ENCODE results near the gene DOCK6. TPM values are rescaled to one million over a fixed set of nuclear protein-coding genes. Genes with fewer than 3 reads are reported as not detected.

The DOCK6 gene
- total RNA-seq, 1 experiment from 2014 or later = 57.9 TPM

DNA sequence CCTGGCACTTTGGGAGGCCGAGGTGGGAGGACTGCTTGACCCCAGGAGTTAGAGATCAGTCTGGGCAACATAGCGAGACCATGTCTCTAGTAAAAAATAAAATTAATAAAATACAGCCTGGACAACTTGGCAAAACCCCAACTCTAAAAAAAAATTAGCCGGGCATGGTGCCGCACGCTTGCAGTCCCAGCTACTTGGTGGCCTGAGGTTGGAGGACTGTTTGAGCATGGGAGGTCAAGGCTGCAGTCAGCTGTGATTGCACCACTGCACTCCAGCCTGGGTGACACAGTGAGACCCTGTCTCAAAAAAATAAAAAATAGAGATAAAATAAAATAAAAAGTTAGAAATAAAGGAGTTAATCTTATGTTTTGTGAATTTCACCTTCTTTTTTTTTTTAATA is 91.2 kb downstream of the DOCK6 start:
- Histone ChIP-seq H3K79me1 (ENCODE audit: insufficient read depth, low read depth, low read length, poor library complexity, severe bottlenecking) (no peaks in the 10 kb centered on the region), H3K18ac (ENCODE audit: insufficient read length, low read depth, low read length) (no peak overlapping the region), H3K4me2 (ENCODE audit: insufficient read depth, insufficient read length, low read length) (no peak overlapping the region), H3K27ac (ENCODE audit: insufficient read length, low read depth, low read length) (no peak overlapping the region), H3K4ac (ENCODE audit: low read depth, low read length) (no peak overlapping the region), H4K91ac (ENCODE audit: insufficient read length, low read depth, low read length) (no peak overlapping the region), H2BK5ac (ENCODE audit: insufficient read length, low read length) (no peak overlapping the region), H2BK120ac (ENCODE audit: low read depth, low read length, poor library complexity, severe bottlenecking) (no peak overlapping the region), H3K9ac (ENCODE audit: extremely low read depth, insufficient read length, low read length) (no peak overlapping the region), H4K8ac (replicated peaks; ENCODE audit: insufficient read length, low read depth, low read length) (no peak overlapping the region), H3K56ac (ENCODE audit: insufficient read length, low read depth, low read length) (no peak overlapping the region), H3K23me2 (ENCODE audit: insufficient read length, low read depth, low read length, poor library complexity, severe bottlenecking) (no peaks in the 10 kb centered on the region), H3K27me3 (ENCODE audit: insufficient read depth, low read length) (no peaks in the 10 kb centered on the region), H2AFZ (ENCODE audit: low read length) (no peak overlapping the region), H3K9me3 (ENCODE audit: control insufficient read depth, low read depth, low read length) (no peaks in the 10 kb centered on the region), H2BK15ac (ENCODE audit: low read depth, low read length) (no peak overlapping the region), H4K20me1 (ENCODE audit: control insufficient read depth, insufficient read depth, insufficient read length) (no peaks in the 10 kb centered on the region), H2BK20ac (ENCODE audit: low read depth, low read length, poor library complexity, severe bottlenecking) (no peak overlapping the region), H3K79me2 (ENCODE audit: insufficient read depth, low read length) (no peaks in the 10 kb centered on the region), H3K14ac (ENCODE audit: insufficient read depth, low read length) (no peak overlapping the region), H3K23ac (ENCODE audit: insufficient read length, low read depth, low read length) (no peak overlapping the region), H3T11ph (ENCODE audit: low read length) (no peak overlapping the region), H3K4me1 (ENCODE audit: insufficient read depth, low read length) (no peaks in the 10 kb centered on the region), H4K5ac (ENCODE audit: insufficient read length, low read depth, low read length) (no peak overlapping the region), H2BK12ac (ENCODE audit: insufficient read length, low read depth, low read length) (no peak overlapping the region), H2AK5ac (ENCODE audit: insufficient read length, low read length) (no peak overlapping the region)
- no peaks in the 10 kb centered on the region for H3K27me3 Mint-ChIP-seq (ENCODE audit: low read depth)
- no peak overlapping the region for H3K4me3 Mint-ChIP-seq
- H3K27ac Mint-ChIP-seq = no peak overlapping the region
- H3K36me3 Mint-ChIP-seq (ENCODE audit: insufficient read depth in 1 of 3, low read depth in 3 of 3) = peaks cover 20 to 62% (median 59%) of the 10 kb centered on the region in 3 experiments
- no peaks in the 10 kb centered on the region for H3K4me1 Mint-ChIP-seq
- no peaks in the 10 kb centered on the region for H3K9me3 Mint-ChIP-seq
- WGBS (ENCODE audit: extremely low coverage, insufficient read length, low lambda C conversion rate) = no CpG with 5 or more reads among the region's 5 CpGs
- DNase-seq = no peak
- TF ChIP-seq, protein P1, sequence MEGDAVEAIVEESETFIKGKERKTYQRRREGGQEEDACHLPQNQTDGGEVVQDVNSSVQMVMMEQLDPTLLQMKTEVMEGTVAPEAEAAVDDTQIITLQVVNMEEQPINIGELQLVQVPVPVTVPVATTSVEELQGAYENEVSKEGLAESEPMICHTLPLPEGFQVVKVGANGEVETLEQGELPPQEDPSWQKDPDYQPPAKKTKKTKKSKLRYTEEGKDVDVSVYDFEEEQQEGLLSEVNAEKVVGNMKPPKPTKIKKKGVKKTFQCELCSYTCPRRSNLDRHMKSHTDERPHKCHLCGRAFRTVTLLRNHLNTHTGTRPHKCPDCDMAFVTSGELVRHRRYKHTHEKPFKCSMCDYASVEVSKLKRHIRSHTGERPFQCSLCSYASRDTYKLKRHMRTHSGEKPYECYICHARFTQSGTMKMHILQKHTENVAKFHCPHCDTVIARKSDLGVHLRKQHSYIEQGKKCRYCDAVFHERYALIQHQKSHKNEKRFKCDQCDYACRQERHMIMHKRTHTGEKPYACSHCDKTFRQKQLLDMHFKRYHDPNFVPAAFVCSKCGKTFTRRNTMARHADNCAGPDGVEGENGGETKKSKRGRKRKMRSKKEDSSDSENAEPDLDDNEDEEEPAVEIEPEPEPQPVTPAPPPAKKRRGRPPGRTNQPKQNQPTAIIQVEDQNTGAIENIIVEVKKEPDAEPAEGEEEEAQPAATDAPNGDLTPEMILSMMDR (conservative IDR thresholded peaks at IDR 0.05) = no peak

All from H9 (cell line).